LNCaP clone FGC (cell line): ENCODE results near the gene TGFB3.

Experiments
- DNase-seq: peaks from one replicate; pipeline ENCODE4 v3.0.0-alpha.2; 2011; ENCODE audit warnings: low read depth
- H3K4me3 ChIP-seq: 2 replicates; pipeline ENCODE4 v1.5.1; 2011; ENCODE audit warnings: mild to moderate bottlenecking, low read depth, low read length, control low read depth
- TF ChIP-seq, protein P1 (sequence below): IDR thresholded peaks from 2 replicates; pipeline ENCODE4 v1.5.1; 2012; ENCODE audit warnings: mild to moderate bottlenecking; ENCODE audit not compliant: control insufficient read depth, insufficient read depth; ENCODE audit errors: extremely low read depth

The TGFB3 gene

DNA sequence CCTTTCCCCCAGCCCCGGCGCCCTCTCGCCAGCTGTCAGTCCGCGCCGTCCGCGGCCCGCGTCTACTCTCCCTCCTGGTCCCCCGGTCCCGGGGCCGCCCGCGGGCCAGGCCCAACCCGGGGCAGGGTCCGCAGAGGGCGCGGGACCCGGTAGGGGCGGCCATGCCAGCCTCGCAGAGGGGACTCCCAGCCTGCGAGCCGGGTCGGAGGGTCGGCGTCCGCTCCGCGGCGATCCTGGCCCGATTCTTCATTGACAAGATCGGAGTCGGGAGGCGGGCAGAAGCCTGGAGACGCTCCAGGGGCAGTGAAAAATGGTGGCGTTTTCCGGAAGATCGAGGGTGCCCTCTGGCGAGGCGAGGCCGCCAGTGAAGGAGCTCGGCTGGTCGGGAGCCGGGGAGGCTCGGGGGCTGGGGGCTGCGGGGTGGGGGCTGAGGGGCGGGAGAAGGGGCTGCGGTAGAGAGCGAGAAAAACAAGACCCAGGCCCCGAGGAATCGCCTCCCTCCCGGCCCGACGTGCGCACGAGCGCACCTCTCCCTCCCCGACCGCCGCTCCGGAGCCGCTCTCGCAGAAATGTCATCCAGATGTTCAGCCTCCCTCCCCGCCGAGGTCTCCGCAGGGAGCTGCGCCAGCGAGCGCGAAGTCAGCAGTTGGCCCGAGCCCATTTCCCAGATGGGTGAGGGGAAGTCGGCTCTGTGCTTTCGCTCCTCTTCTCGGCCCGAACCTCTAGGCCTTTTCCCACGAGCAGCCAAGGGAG is 647 bp upstream of the TGFB3 start:
- peak overlapping the region; percentile 48 for H3K4me3 ChIP-seq
- TF ChIP-seq, protein P1, sequence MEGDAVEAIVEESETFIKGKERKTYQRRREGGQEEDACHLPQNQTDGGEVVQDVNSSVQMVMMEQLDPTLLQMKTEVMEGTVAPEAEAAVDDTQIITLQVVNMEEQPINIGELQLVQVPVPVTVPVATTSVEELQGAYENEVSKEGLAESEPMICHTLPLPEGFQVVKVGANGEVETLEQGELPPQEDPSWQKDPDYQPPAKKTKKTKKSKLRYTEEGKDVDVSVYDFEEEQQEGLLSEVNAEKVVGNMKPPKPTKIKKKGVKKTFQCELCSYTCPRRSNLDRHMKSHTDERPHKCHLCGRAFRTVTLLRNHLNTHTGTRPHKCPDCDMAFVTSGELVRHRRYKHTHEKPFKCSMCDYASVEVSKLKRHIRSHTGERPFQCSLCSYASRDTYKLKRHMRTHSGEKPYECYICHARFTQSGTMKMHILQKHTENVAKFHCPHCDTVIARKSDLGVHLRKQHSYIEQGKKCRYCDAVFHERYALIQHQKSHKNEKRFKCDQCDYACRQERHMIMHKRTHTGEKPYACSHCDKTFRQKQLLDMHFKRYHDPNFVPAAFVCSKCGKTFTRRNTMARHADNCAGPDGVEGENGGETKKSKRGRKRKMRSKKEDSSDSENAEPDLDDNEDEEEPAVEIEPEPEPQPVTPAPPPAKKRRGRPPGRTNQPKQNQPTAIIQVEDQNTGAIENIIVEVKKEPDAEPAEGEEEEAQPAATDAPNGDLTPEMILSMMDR: peak; percentile 82
- peak; percentile 23 for DNase-seq

DNA sequence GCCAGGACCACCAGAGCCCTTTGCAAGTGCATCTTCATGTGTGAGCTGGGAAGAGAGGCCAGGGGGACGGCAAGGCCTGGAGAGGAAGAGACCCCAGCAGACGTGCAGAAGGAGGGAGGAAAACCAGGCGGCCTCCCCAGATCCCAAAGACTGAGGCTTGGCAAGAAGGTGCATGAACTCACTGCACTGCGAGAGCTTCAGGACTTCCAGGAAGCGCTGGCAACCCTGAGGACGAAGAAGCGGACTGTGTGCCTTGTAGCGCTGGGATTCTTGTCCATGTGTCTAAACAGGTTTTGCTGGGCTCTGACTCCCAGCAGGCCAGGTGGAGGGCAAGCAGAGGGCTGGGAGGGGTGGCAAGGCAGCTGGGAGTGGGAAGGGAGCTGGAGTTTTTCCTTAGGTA is 939 bp downstream of the TGFB3 start:
- DNase-seq: peak; percentile 18
- TF ChIP-seq, protein P1: no peak
- no peak overlapping the region for H3K4me3 ChIP-seq

DNA sequence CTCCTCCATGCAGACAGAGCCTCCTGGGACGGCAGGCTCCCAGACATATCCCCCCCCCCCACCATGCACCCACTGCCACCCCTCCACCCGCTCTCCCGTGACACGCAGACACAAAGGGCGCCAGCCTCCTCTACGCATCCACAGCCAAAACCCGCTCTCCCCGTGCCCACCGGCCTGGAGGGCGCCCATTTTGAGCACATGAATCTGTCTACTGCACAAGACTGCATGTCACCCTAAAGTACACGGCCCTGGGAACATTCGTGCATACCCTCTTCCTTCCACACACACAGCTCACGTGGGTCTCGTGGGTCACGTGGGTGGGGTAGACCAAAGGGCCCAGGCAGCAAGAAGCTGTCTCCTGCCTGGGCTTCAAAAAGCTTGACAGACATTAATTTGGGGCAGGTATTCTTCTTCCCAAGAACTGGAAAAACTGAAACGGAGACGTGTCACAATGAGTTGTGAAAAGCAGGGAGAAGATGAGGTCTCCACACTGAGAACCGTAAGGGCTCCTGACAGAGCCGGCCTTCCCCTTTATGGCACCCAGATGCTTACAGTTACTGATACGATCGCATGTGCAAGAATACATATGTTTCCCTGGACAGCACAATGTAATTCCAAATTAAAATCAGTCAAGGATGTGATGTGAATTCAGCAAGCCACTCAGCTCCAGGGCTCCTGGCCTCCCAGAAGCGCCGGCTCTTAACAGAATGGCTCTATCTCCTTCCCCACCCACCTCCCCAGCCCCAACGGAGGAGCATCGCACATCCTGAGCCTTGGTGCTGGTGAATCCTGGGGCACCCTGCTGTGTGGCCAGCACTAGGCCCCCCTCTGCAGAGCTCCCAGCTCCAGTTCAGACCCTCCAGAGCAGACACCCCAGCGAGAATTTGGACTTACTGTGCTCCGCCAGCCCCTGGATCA is 1.9 kb downstream of the TGFB3 start:
- TF ChIP-seq, protein P1: no peak
- no peak for DNase-seq
- no peak overlapping the region for H3K4me3 ChIP-seq

DNA sequence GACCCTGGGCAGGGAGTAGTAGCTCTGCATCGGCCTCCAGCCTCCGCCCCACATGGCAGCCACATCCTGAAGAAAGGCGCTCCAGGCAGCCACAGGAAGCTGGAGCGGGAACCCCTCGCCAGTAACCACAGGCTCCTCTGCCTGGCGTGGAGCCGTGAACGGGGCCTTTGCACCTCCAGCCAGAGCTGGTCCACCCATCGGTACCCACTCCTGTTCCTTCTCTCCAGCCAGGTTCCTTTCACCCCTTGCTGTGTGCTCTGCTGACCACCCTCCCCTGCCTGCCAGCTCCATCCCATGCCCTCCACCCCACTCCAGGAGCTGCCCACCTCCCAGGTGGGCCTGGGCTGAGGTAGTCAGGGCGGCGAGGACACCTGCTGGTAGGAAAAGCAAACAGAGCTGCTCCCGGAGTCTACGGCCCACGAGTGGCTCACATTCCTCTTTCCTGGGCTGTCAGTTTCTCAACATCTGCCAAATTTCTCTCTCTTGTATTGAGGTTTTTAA is 2.7 kb downstream of the TGFB3 start:
- no peak for DNase-seq
- TF ChIP-seq, protein P1: peak; percentile 60
- no peak overlapping the region for H3K4me3 ChIP-seq

DNA sequence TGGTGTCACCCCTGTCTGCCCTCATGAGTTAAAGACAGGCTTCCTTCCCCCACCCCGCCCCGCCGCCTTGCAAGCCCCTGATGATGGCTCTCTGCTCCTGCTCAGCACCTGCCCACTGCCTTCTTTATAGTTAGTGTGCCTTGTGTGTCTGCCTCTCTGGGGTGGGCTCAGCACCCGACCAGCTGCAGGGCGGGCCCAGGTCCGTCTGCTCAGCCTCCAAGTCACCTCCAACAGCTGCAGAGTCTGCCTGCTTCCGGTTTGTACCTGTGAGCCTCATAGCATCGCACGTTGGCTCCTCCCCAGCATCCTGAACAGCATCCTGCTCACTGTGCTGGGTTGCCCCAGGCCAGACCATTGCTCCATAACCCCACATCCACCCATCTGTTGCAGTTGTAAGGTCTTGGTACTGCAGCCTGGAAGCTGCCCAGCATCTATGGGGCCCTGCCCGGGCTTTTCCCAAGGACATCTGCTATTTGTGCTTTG is 3.5 kb downstream of the TGFB3 start:
- TF ChIP-seq, protein P1: no peak
- DNase-seq: no peak
- H3K4me3 ChIP-seq: no peak overlapping the region

DNA sequence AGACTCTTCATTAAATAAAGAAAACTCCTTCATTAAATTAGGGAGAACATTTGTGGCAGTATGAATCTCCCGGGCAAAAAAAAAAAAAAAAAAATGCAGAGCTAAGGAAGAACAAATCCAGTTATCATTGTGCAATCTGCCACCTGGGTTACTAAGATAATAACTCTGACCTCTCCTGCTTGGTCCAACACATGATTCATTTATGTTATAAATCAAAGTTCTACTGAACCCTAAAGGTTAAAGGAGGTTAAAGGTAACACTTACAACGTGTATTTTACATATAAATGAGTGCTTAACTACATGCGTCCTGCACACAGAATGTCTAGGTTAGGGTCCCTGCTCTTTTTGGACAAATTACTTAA is 4.2 kb downstream of the TGFB3 start:
- H3K4me3 ChIP-seq: no peak overlapping the region
- TF ChIP-seq, protein P1: no peak
- no peak for DNase-seq
